Endothelial cell of umbilical vein (primary cell): ENCODE data around the gene KCTD11. TPM values are rescaled to one million over a fixed set of nuclear protein-coding genes. Genes with fewer than 3 reads are reported as not detected.

Experiments used
- BruUV-seq: library from RNA; stranded (reverse); fragments of 400-500 nt; replicated peaks from 2 replicates; lab custom pipeline; 2021; lab: Mats Ljungman, UMichigan
- CTCF ChIA-PET: fragments of 300-600, 350-600 bp; sonication (Branson Sonifier 250); formaldehyde crosslinking; loops from one replicate; lab custom pipeline; 2021; ENCODE audit warnings: antibody characterized with exemption, inconsistent platforms; lab: Charles Lee
- POLR2A ChIA-PET: fragments of 300-600, 350-600 bp; sonication (Branson Sonifier 250); formaldehyde crosslinking; loops from one replicate; lab custom pipeline; 2021; ENCODE audit warnings: antibody characterized with exemption, inconsistent platforms; lab: Charles Lee
- DNase-seq: peaks from one replicate; pipeline ENCODE4 v3.0.0-alpha.2; 2011; ENCODE audit warnings: low read depth, low spot score
- FAIRE-seq: peaks from 2 replicates; lab custom pipeline; 2011; peaks lifted over from hg19 to GRCh38; lab: Jason Lieb, UNC
- H2AFZ ChIP-seq: 2 replicates; pipeline ENCODE4 v1.6.0; 2012; ENCODE audit warnings: low read depth, low read length, control low read depth, inconsistent platforms
- H3K27ac ChIP-seq: 2 replicates; pipeline ENCODE4 v1.5.1; 2011; ENCODE audit warnings: low read depth, mild to moderate bottlenecking, control low read depth, low read length, moderate library complexity; ENCODE audit not compliant: insufficient read depth
- H3K27me3 ChIP-seq, 2 experiments: 2 replicates each; pipeline versions ENCODE4 v1.6.0 to v1.6.1; 2011; ENCODE audit warnings: low read length in 2 of 2, mixed read lengths in 1 of 2; ENCODE audit not compliant: control insufficient read depth in 2 of 2, insufficient read depth in 2 of 2
- H3K36me3 ChIP-seq, 2 experiments: 2 replicates in 1 of 2; 3 replicates in 1 of 2; pipeline ENCODE4 v1.5.1; 2011; ENCODE audit warnings: low read length in 2 of 2, mild to moderate bottlenecking in 1 of 2, moderate library complexity in 1 of 2; ENCODE audit not compliant: control insufficient read depth in 2 of 2, insufficient read depth in 2 of 2; ENCODE audit errors: extremely low read depth in 1 of 2
- H3K4me1 ChIP-seq: 3 replicates; pipeline ENCODE4 v1.5.1; 2011; ENCODE audit warnings: mild to moderate bottlenecking, low read length; ENCODE audit not compliant: control insufficient read depth, insufficient read depth; ENCODE audit errors: extremely low read depth
- H3K4me2 ChIP-seq: 2 replicates; pipeline ENCODE4 v1.6.1; 2011; ENCODE audit warnings: low read length, control low read depth, mixed read lengths; ENCODE audit not compliant: insufficient read depth
- H3K4me3 ChIP-seq, 3 experiments: fragments of 200-600 bp in 1 of 3; sonication (generic), shearing (Covaris generic) in 1 of 3; replicated peaks in 1 of 3; 2 replicates each; pipeline ENCODE4 v1.5.1; 2011 to 2016; ENCODE audit warnings: control low read depth in 3 of 3, low read length in 3 of 3, mild to moderate bottlenecking in 2 of 3, inconsistent platforms in 1 of 3, low read depth in 1 of 3, moderate library complexity in 1 of 3; ENCODE audit not compliant: insufficient read depth in 1 of 3
- H3K79me2 ChIP-seq: 2 replicates; pipeline ENCODE4 v1.6.0; 2012; ENCODE audit warnings: low read length, inconsistent platforms; ENCODE audit not compliant: control insufficient read depth, insufficient read depth
- H3K9ac ChIP-seq: replicated peaks from 2 replicates; pipeline ENCODE3; 2011; ENCODE audit warnings: low read length, control low read depth; ENCODE audit not compliant: insufficient read depth; ENCODE audit errors: extremely low read depth
- H3K9me1 ChIP-seq: replicated peaks from 3 replicates; pipeline ENCODE4 v1.6.0; 2011; ENCODE audit warnings: mild to moderate bottlenecking, low read length; ENCODE audit not compliant: control insufficient read depth, insufficient read depth; ENCODE audit errors: extremely low read depth
- H3K9me3 ChIP-seq: replicated peaks from 2 replicates; pipeline ENCODE4 v1.5.1; 2012; ENCODE audit warnings: low read length, inconsistent platforms; ENCODE audit not compliant: control insufficient read depth, insufficient read depth
- H4K20me1 ChIP-seq: replicated peaks from 2 replicates; pipeline ENCODE3; 2011; ENCODE audit warnings: mild to moderate bottlenecking, low read length; ENCODE audit not compliant: control insufficient read depth, insufficient read depth; ENCODE audit errors: extremely low read depth
- FOS ChIP-seq: IDR thresholded peaks from 2 replicates; pipeline ENCODE4 v1.6.1; 2011; ENCODE audit warnings: mild to moderate bottlenecking, low read length, moderate library complexity, borderline replicate concordance; ENCODE audit not compliant: insufficient read depth
- GATA2 ChIP-seq: IDR thresholded peaks from 2 replicates; pipeline ENCODE4 v1.7.0; 2011; ENCODE audit warnings: low read depth, mild to moderate bottlenecking, moderate library complexity, mixed read lengths, low read length; ENCODE audit not compliant: insufficient read length, insufficient read depth
- MYC ChIP-seq: IDR thresholded peaks from one replicate; pipeline ENCODE4 v1.6.1; 2011; ENCODE audit warnings: mild to moderate bottlenecking, low read depth, low read length
- POLR2AphosphoS5 ChIP-seq: IDR thresholded peaks from 2 replicates; pipeline ENCODE4 v1.6.1; 2012; ENCODE audit warnings: low read depth, mild to moderate bottlenecking, control low read depth, low read length, moderate library complexity; ENCODE audit not compliant: insufficient read depth
- dilution Hi-C: fragments of 300-500 bp; cut with MboI; formaldehyde crosslinking; loops from one replicate; pipeline ENCODE4 v1.15.0; 2019; ENCODE audit warnings: low sequenced_read_pairs; ENCODE audit not compliant: extremely low pct_ligation_motif_present
- intact Hi-C: fragments of 100-400 bp; cut with micrococcal nuclease; formaldehyde crosslinking; loops from one replicate; pipeline ENCODE4 v1.10.0; 2022
- polyA plus RNA-seq, 4 experiments: library from polyadenylated mRNA; depleted of rRNA in 3 of 4; stranded (reverse) in 3 of 4; unstranded in 1 of 4; fragments of >200 nt; gene quantifications; 2 replicates each; pipeline versions ENCODE4 v1.2.1 to v1.2.3, GENCODE V29; 2011 to 2012; ENCODE audit warnings: missing spikeins in 1 of 4
- total RNA-seq: library from RNA; stranded (reverse); gene quantifications from 2 replicates; pipeline ENCODE4 v1.2.3, GENCODE V29; 2021

Gene KCTD11
- total and polyA plus RNA-seq, 2 donors (not counting 3 experiments of a cell fraction or from before 2014, with no cell fraction given): 3.8 to 6.5 TPM

GRCh38 chr17:7369825-7370224 is 17.9 kb downstream of the KCTD11 start:
- Histone ChIP-seq H3K4me1 (no peaks in the 10 kb centered on the region), H3K9me3 (no peaks in the 10 kb centered on the region), H3K27me3 (peaks cover 2 to 3% of the 10 kb centered on the region in 2 experiments), H3K9me1 (no peaks in the 10 kb centered on the region), H3K9ac (no peak overlapping the region), H3K27ac (no peak overlapping the region), H4K20me1 (no peaks in the 10 kb centered on the region), H3K79me2 (no peaks in the 10 kb centered on the region), H3K36me3 (no peaks in the 10 kb centered on the region), H3K4me3 (no peak overlapping the region), H2AFZ (no peak overlapping the region), H3K4me2 (no peak overlapping the region)
- no TSS peak for BruUV-seq
- no peak for DNase-seq
- dilution Hi-C loops (no loop called here), intact Hi-C loops (no loop called here)
- ChIA-PET CTCF (interaction anchor here (1.3 to 4.6 kb wide), 4 partner anchors 9 to 67 kb away, joined by 4 to 19 read pairs (median 4); partner anchors contain the start of gene TMEM95), POLR2A (no interaction called here)
- TF ChIP-seq MYC (no peak), POLR2AphosphoS5 (no peak)
- FAIRE-seq: no peak

DNA sequence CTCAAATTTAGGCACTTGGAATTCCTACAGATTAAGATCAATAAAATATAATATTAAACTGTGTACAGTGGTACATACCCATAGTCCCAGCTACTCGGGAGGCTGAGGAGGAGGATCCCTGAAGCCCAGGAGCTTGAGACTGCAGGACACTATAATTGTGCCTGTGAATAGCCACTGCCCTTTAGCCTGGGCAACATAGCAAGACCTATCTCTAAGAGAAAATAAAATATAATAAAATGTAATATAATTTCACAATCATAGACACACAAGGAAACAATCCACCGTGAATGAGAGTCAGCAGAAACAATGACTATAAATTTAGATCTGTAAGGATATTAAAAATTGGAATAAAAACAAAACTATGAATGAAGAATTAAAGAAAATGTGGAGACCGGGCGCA is 18.9 kb downstream of the KCTD11 start:
- no peaks in the 10 kb centered on the region for H3K4me1 ChIP-seq
- FAIRE-seq: no peak
- H3K9me3 ChIP-seq: no peaks in the 10 kb centered on the region
- BruUV-seq: no TSS peak
- H3K79me2 ChIP-seq: no peaks in the 10 kb centered on the region
- no peak for DNase-seq
- no peak overlapping the region for H2AFZ ChIP-seq
- H3K4me3 ChIP-seq: no peak overlapping the region
- no peaks in the 10 kb centered on the region for H3K36me3 ChIP-seq
- H3K27me3 ChIP-seq: peaks cover 2 to 3% of the 10 kb centered on the region in 2 experiments
- POLR2A ChIA-PET: no interaction called here
- H3K4me2 ChIP-seq: no peak overlapping the region
- no peaks in the 10 kb centered on the region for H3K9me1 ChIP-seq
- CTCF ChIA-PET: interaction anchor here (0.6 to 4.6 kb wide), 4 partner anchors 10 to 66 kb away, joined by 3 to 19 read pairs (median 4); partner anchors contain the start of gene TMEM95
- H3K9ac ChIP-seq: no peak overlapping the region
- no peak overlapping the region for H3K27ac ChIP-seq
- dilution Hi-C loops: no loop called here
- intact Hi-C loops: no loop called here
- no peaks in the 10 kb centered on the region for H4K20me1 ChIP-seq
- no peak for TF ChIP-seq GATA2
- no peak for TF ChIP-seq MYC
- no peak for TF ChIP-seq FOS
